Glomerular visceral epithelial cell (primary cell): ENCODE measurements around the gene IER5.
A peak's percentile ranks its signal among the peaks of the same experiment; 100 is the strongest.

Source experiments
- DNase-seq: peaks from one replicate; pipeline ENCODE4 v3.0.0-alpha.2; 2016; ENCODE audit errors: extremely low spot score

Gene IER5

GRCh38 chr1:181077576-181078242 lies 10.8 kb upstream of the IER5 start:
- peak; percentile 68 for DNase-seq

GRCh38 chr1:181079382-181079781 lies 9.1 kb upstream of the IER5 start:
- no peak for DNase-seq

GRCh38 chr1:181079920-181080319 lies 8.6 kb upstream of the IER5 start:
- no peak for DNase-seq

GRCh38 chr1:181080556-181080955 lies 7.9 kb upstream of the IER5 start:
- no peak for DNase-seq

GRCh38 chr1:181081395-181081794 lies 7.1 kb upstream of the IER5 start:
- DNase-seq = no peak

- DNase-seq = no peak
These were observed 4.5 kb upstream of the IER5 start for GRCh38 chr1:181083842-181084605.

GRCh38 chr1:181084606-181084969 lies 3.9 kb upstream of the IER5 start:
- no peak for DNase-seq

GRCh38 chr1:181086091-181086490 lies 2.4 kb upstream of the IER5 start:
- no peak for DNase-seq

- peak; percentile 42 for DNase-seq
These were observed 1.6 kb upstream of the IER5 start for GRCh38 chr1:181086926-181087325.

GRCh38 chr1:181087400-181087901 lies 1.0 kb upstream of the IER5 start:
- DNase-seq = no peak

- no peak for DNase-seq
These were observed 646 bp downstream of the IER5 start for GRCh38 chr1:181089017-181089675.

- DNase-seq = peak; percentile 72
These were observed 1.4 kb downstream of the IER5 start for GRCh38 chr1:181089676-181090544.

- no peak for DNase-seq
These were observed 2.2 kb downstream of the IER5 start for GRCh38 chr1:181090641-181091126.

- no peak for DNase-seq
These were observed 3.0 kb downstream of the IER5 start for GRCh38 chr1:181091309-181092040.

- DNase-seq = no peak
These were observed 3.6 kb downstream of the IER5 start for GRCh38 chr1:181092056-181092455.

- no peak for DNase-seq
These were observed 4.5 kb downstream of the IER5 start for GRCh38 chr1:181092883-181093458.

- DNase-seq = peak; percentile 57
These were observed 6.1 kb downstream of the IER5 start for GRCh38 chr1:181094416-181095212.

GRCh38 chr1:181095260-181095659 lies 6.8 kb downstream of the IER5 start:
- no peak for DNase-seq

GRCh38 chr1:181095763-181096184 lies 7.3 kb downstream of the IER5 start:
- no peak for DNase-seq

GRCh38 chr1:181097242-181097641 lies 8.7 kb downstream of the IER5 start:
- DNase-seq = no peak
